ENCODE measurements around the gene GLYR1. TPM values are rescaled to one million over a fixed set of nuclear protein-coding genes. Genes with fewer than 3 reads are reported as not detected.

GLYR1 gene
- total and polyA plus RNA-seq, 2 experiments from 2014 or later: 59.9 to 105 TPM

DNA sequence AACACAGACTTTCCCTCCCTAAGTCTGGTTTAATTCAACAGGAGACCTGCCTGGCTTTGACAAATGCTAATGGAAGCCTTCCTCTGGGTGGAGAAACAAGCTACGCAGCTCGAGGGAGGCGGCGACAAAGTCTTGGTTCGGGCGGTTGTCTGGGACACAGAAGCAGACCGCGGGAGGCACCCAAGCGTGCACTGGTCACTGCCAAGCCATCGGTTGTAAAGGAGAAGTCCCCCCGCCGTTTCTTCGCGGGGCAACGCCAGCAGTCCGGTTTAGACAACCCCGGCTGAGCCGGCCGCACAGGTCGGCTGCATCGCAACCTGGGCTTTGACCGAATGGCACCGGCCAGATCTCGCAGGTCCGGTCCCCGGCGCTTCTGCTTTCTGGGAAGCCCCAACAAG lies 586 bp downstream of the GLYR1 start:
- Histone ChIP-seq H3K79me2 (replicated peaks; ENCODE audit: insufficient read depth) (peaks cover 79% of the 10 kb centered on the region), H3K4me3 (peak overlapping the region; percentile 92), H3K27ac (ENCODE audit: low read depth) (0 out of 2 replicates have a peak overlapping the region, but pooled peaks have one; percentile 78), H3F3A (replicated peaks; ENCODE audit: low read depth) (peaks cover 14% of the 10 kb centered on the region), H3K4me2 (peak overlapping the region; percentile 84), H3K4me1 (ENCODE audit: insufficient read depth) (peaks cover 11% of the 10 kb centered on the region), H2AFZ (no peak overlapping the region), H3K27me3 (ENCODE audit: insufficient read depth) (no peaks in the 10 kb centered on the region), H4K20me1 (replicated peaks; ENCODE audit: insufficient read depth) (peaks cover 48% of the 10 kb centered on the region), H3K9me2 (ENCODE audit: insufficient read depth) (no peaks in the 10 kb centered on the region), H3K36me3 (ENCODE audit: insufficient read depth) (peaks cover 33% of the 10 kb centered on the region)
- Mint-ChIP-seq H3K4me1 (peaks cover 25% of the 10 kb centered on the region; the same call in 2 of the 3 replicates), H3K27ac (peak overlapping the region; percentile 59; the same call in 1 of the 2 replicates), H3K4me3 (peak overlapping the region; percentile 87), H3K27me3 (ENCODE audit: insufficient read depth, low read depth, poor library complexity) (no peaks in the 10 kb centered on the region), H3K36me3 (ENCODE audit: low read depth) (peaks cover 45% of the 10 kb centered on the region), H3K9me3 (no peaks in the 10 kb centered on the region)
- TF ChIP-seq ZNF331 (CRISPR knock-in tag; IDR thresholded peaks at IDR 0.05; ENCODE audit: low read depth): no peak
- TF ChIP-seq ZNF114 (CRISPR knock-in tag; IDR thresholded peaks at IDR 0.05): no peak
- TF ChIP-seq NANOG (IDR thresholded peaks at IDR 0.05; ENCODE audit: borderline replicate concordance): no peak
- no peak for TF ChIP-seq EZH2 (IDR thresholded peaks at IDR 0.05; ENCODE audit: low read depth, unreplicated experiment)
- no peak for TF ChIP-seq STAT1 (IDR thresholded peaks at IDR 0.05; ENCODE audit: unreplicated experiment)
- DNase-seq (ENCODE audit: low spot score): peak; percentile 53
- peak; percentile 16 for ATAC-seq

DNA sequence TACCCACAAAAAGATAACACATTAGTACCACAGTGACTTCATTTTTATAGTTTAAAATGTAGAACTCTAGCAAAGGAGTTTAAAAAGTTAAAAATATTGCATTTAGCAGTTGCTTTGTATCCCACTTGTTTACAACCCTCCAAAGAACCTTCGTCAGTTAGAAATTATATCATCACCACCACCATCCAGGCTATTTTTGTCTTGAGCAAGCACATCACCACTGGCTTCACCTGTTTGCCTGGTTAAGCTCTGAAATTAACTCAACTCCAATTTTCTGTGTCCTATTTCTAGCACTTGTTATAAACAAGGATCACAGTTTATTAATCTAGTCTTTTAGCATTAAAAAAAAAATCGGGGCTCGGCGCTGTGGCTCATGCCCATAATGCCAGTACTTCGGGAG lies 6.1 kb downstream of the GLYR1 start:
- H3K9me2 ChIP-seq (ENCODE audit: insufficient read depth): no peaks in the 10 kb centered on the region
- no peak overlapping the region for H3K4me2 ChIP-seq
- peaks cover 2% of the 10 kb centered on the region; the same call in 2 of the 3 replicates for H3K4me1 Mint-ChIP-seq
- H3K36me3 Mint-ChIP-seq (ENCODE audit: low read depth): peaks cover 85% of the 10 kb centered on the region
- peaks cover 2% of the 10 kb centered on the region for H3K27me3 Mint-ChIP-seq (ENCODE audit: insufficient read depth, low read depth, poor library complexity)
- H2AFZ ChIP-seq: no peak overlapping the region
- H3K36me3 ChIP-seq (ENCODE audit: insufficient read depth): peaks cover 57% of the 10 kb centered on the region
- no peak overlapping the region for H3K4me3 Mint-ChIP-seq
- DNase-seq (ENCODE audit: low spot score) (no peak), ATAC-seq (no peak)
- H3K9me3 Mint-ChIP-seq: no peaks in the 10 kb centered on the region
- H3K79me2 ChIP-seq (replicated peaks; ENCODE audit: insufficient read depth): peaks cover 39% of the 10 kb centered on the region
- H3K4me3 ChIP-seq: no peak overlapping the region
- peaks cover 17% of the 10 kb centered on the region; the same call in 1 of the 2 replicates for H3F3A ChIP-seq (replicated peaks; ENCODE audit: low read depth)
- H3K4me1 ChIP-seq (ENCODE audit: insufficient read depth): peaks cover 4% of the 10 kb centered on the region
- no peak overlapping the region for H3K27ac Mint-ChIP-seq
- peaks cover 27% of the 10 kb centered on the region for H4K20me1 ChIP-seq (replicated peaks; ENCODE audit: insufficient read depth)
- no peak overlapping the region for H3K27ac ChIP-seq (ENCODE audit: low read depth)
- no peaks in the 10 kb centered on the region for H3K27me3 ChIP-seq (ENCODE audit: insufficient read depth)
- TF ChIP-seq POLR2AphosphoS5 (IDR thresholded peaks at IDR 0.05; ENCODE audit: low read depth): no peak
- TF ChIP-seq ZNF331 (CRISPR knock-in tag; IDR thresholded peaks at IDR 0.05; ENCODE audit: low read depth): no peak
- TF ChIP-seq, protein P1, sequence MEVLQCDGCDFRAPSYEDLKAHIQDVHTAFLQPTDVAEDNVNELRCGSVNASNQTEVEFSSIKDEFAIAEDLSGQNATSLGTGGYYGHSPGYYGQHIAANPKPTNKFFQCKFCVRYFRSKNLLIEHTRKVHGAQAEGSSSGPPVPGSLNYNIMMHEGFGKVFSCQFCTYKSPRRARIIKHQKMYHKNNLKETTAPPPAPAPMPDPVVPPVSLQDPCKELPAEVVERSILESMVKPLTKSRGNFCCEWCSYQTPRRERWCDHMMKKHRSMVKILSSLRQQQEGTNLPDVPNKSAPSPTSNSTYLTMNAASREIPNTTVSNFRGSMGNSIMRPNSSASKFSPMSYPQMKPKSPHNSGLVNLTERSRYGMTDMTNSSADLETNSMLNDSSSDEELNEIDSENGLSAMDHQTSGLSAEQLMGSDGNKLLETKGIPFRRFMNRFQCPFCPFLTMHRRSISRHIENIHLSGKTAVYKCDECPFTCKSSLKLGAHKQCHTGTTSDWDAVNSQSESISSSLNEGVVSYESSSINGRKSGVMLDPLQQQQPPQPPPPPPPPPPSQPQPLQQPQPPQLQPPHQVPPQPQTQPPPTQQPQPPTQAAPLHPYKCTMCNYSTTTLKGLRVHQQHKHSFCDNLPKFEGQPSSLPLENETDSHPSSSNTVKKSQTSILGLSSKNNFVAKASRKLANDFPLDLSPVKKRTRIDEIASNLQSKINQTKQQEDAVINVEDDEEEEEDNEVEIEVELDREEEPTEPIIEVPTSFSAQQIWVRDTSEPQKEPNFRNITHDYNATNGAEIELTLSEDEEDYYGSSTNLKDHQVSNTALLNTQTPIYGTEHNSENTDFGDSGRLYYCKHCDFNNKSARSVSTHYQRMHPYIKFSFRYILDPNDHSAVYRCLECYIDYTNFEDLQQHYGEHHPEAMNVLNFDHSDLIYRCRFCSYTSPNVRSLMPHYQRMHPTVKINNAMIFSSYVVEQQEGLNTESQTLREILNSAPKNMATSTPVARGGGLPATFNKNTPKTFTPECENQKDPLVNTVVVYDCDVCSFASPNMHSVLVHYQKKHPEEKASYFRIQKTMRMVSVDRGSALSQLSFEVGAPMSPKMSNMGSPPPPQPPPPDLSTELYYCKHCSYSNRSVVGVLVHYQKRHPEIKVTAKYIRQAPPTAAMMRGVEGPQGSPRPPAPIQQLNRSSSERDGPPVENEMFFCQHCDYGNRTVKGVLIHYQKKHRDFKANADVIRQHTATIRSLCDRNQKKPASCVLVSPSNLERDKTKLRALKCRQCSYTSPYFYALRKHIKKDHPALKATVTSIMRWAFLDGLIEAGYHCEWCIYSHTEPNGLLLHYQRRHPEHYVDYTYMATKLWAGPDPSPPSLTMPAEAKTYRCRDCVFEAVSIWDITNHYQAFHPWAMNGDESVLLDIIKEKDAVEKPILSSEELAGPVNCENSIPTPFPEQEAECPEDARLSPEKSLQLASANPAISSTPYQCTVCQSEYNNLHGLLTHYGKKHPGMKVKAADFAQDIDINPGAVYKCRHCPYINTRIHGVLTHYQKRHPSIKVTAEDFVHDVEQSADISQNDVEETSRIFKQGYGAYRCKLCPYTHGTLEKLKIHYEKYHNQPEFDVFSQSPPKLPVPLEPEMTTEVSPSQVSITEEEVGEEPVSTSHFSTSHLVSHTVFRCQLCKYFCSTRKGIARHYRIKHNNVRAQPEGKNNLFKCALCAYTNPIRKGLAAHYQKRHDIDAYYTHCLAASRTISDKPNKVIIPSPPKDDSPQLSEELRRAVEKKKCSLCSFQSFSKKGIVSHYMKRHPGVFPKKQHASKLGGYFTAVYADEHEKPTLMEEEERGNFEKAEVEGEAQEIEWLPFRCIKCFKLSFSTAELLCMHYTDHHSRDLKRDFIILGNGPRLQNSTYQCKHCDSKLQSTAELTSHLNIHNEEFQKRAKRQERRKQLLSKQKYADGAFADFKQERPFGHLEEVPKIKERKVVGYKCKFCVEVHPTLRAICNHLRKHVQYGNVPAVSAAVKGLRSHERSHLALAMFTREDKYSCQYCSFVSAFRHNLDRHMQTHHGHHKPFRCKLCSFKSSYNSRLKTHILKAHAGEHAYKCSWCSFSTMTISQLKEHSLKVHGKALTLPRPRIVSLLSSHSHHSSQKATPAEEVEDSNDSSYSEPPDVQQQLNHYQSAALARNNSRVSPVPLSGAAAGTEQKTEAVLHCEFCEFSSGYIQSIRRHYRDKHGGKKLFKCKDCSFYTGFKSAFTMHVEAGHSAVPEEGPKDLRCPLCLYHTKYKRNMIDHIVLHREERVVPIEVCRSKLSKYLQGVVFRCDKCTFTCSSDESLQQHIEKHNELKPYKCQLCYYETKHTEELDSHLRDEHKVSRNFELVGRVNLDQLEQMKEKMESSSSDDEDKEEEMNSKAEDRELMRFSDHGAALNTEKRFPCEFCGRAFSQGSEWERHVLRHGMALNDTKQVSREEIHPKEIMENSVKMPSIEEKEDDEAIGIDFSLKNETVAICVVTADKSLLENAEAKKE (CRISPR knock-in tag; IDR thresholded peaks at IDR 0.05): no peak
- TF ChIP-seq EZH2 (IDR thresholded peaks at IDR 0.05; ENCODE audit: low read depth, unreplicated experiment): no peak
- TF ChIP-seq, protein P2, sequence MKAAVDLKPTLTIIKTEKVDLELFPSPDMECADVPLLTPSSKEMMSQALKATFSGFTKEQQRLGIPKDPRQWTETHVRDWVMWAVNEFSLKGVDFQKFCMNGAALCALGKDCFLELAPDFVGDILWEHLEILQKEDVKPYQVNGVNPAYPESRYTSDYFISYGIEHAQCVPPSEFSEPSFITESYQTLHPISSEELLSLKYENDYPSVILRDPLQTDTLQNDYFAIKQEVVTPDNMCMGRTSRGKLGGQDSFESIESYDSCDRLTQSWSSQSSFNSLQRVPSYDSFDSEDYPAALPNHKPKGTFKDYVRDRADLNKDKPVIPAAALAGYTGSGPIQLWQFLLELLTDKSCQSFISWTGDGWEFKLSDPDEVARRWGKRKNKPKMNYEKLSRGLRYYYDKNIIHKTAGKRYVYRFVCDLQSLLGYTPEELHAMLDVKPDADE (IDR thresholded peaks at IDR 0.05): no peak
- TF ChIP-seq, protein P3, sequence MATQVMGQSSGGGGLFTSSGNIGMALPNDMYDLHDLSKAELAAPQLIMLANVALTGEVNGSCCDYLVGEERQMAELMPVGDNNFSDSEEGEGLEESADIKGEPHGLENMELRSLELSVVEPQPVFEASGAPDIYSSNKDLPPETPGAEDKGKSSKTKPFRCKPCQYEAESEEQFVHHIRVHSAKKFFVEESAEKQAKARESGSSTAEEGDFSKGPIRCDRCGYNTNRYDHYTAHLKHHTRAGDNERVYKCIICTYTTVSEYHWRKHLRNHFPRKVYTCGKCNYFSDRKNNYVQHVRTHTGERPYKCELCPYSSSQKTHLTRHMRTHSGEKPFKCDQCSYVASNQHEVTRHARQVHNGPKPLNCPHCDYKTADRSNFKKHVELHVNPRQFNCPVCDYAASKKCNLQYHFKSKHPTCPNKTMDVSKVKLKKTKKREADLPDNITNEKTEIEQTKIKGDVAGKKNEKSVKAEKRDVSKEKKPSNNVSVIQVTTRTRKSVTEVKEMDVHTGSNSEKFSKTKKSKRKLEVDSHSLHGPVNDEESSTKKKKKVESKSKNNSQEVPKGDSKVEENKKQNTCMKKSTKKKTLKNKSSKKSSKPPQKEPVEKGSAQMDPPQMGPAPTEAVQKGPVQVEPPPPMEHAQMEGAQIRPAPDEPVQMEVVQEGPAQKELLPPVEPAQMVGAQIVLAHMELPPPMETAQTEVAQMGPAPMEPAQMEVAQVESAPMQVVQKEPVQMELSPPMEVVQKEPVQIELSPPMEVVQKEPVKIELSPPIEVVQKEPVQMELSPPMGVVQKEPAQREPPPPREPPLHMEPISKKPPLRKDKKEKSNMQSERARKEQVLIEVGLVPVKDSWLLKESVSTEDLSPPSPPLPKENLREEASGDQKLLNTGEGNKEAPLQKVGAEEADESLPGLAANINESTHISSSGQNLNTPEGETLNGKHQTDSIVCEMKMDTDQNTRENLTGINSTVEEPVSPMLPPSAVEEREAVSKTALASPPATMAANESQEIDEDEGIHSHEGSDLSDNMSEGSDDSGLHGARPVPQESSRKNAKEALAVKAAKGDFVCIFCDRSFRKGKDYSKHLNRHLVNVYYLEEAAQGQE (IDR thresholded peaks at IDR 0.05; ENCODE audit: unreplicated experiment): no peak
- no peak for TF ChIP-seq STAT1 (IDR thresholded peaks at IDR 0.05; ENCODE audit: unreplicated experiment)
- no peak for TF ChIP-seq ZNF114 (CRISPR knock-in tag; IDR thresholded peaks at IDR 0.05)
- TF ChIP-seq NANOG (IDR thresholded peaks at IDR 0.05; ENCODE audit: borderline replicate concordance): no peak

All from GM23338 (cell line).